ENCODE measurements around the gene CPNE5. TPM values are rescaled to one million over a fixed set of nuclear protein-coding genes. Genes with fewer than 3 reads are reported as not detected.

Gene CPNE5
- total RNA-seq, 1 donor, result not detected

- H3K4me2 ChIP-seq (ENCODE audit: insufficient read depth, low read length), result no peak overlapping the region
- H3K4me3 ChIP-seq (ENCODE audit: insufficient read depth, low read length), result no peak overlapping the region
- TF ChIP-seq CTCF (IDR thresholded peaks at IDR 0.05; ENCODE audit: extremely low read depth, low read depth, low read length), result no peak
- H4K20me1 ChIP-seq (ENCODE audit: insufficient read depth, low read length), result no peaks in the 10 kb centered on the region
- H3K27me3 ChIP-seq (ENCODE audit: insufficient read depth, low read length), result peaks cover 2% of the 10 kb centered on the region
- H3K9me3 ChIP-seq (ENCODE audit: low read depth, low read length), result no peaks in the 10 kb centered on the region
- no peak for DNase-seq (ENCODE audit: insufficient read length, low spot score, missing footprints)
- no peaks in the 10 kb centered on the region for H3K36me3 ChIP-seq (ENCODE audit: insufficient read depth, low read length)
- no peak overlapping the region for H2AFZ ChIP-seq (ENCODE audit: low read length)
- H3K27ac ChIP-seq (ENCODE audit: low read depth, low read length), result no peak overlapping the region
- H3K79me2 ChIP-seq (ENCODE audit: insufficient read depth, low read length), result no peaks in the 10 kb centered on the region
- peaks cover 7% of the 10 kb centered on the region for H3K4me1 ChIP-seq (ENCODE audit: insufficient read depth, low read length)
Measured at GRCh38 chr6:36832313-36832712, 6.9 kb downstream of the CPNE5 start.

- Histone ChIP-seq H3K27me3 (ENCODE audit: insufficient read depth, low read length) (no peaks in the 10 kb centered on the region), H3K4me2 (ENCODE audit: insufficient read depth, low read length) (no peak overlapping the region), H3K4me3 (ENCODE audit: insufficient read depth, low read length) (no peak overlapping the region), H3K79me2 (ENCODE audit: insufficient read depth, low read length) (no peaks in the 10 kb centered on the region), H3K9me3 (ENCODE audit: low read depth, low read length) (no peaks in the 10 kb centered on the region), H3K36me3 (ENCODE audit: insufficient read depth, low read length) (no peaks in the 10 kb centered on the region), H3K4me1 (ENCODE audit: insufficient read depth, low read length) (peaks cover 12% of the 10 kb centered on the region), H2AFZ (ENCODE audit: low read length) (no peak overlapping the region), H3K27ac (ENCODE audit: low read depth, low read length) (no peak overlapping the region), H4K20me1 (ENCODE audit: insufficient read depth, low read length) (no peaks in the 10 kb centered on the region)
- TF ChIP-seq CTCF (IDR thresholded peaks at IDR 0.05; ENCODE audit: extremely low read depth, low read depth, low read length), result no peak
- DNase-seq (ENCODE audit: insufficient read length, low spot score, missing footprints), result peak; percentile 21
Measured at GRCh38 chr6:36830577-36830976, 8.7 kb downstream of the CPNE5 start.

DNA sequence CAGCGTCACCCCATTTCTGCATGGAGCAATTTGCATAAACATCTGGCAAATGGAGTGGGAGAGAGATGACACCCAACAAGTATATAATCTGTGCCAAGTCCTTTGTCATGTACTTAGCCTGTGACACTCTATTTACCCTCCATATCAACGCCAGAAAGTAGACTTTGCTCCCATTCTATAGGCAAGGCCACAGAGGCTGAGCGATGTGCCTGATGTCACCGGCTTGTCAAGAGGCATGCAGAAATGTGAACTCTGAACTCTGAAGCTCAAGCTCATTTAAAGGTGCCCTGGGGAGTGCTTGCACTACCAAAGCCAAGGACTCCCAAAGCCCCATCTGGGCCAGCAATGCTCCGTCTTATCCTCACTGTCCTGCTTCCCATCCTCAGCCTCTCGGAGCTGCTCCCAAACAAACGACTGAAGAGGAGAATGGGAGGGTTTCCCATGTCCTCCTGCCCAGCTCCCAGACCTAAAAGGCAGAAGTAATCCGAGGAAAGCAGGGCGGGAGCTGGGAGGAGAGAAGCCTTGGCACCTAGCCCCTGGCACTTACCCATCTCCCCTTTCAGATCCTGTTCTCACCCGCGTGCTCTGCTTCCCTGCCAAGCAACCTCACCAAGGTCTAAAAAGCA is 9.2 kb downstream of the CPNE5 start:
- Histone ChIP-seq H3K4me1 (ENCODE audit: insufficient read depth, low read length) (peaks cover 12% of the 10 kb centered on the region), H3K27me3 (ENCODE audit: insufficient read depth, low read length) (no peaks in the 10 kb centered on the region), H3K36me3 (ENCODE audit: insufficient read depth, low read length) (no peaks in the 10 kb centered on the region), H3K27ac (ENCODE audit: low read depth, low read length) (no peak overlapping the region), H4K20me1 (ENCODE audit: insufficient read depth, low read length) (no peaks in the 10 kb centered on the region), H3K4me3 (ENCODE audit: insufficient read depth, low read length) (no peak overlapping the region), H3K79me2 (ENCODE audit: insufficient read depth, low read length) (no peaks in the 10 kb centered on the region), H2AFZ (ENCODE audit: low read length) (peak overlapping the region; percentile 53), H3K4me2 (ENCODE audit: insufficient read depth, low read length) (no peak overlapping the region), H3K9me3 (ENCODE audit: low read depth, low read length) (no peaks in the 10 kb centered on the region)
- no peak for TF ChIP-seq CTCF (IDR thresholded peaks at IDR 0.05; ENCODE audit: extremely low read depth, low read depth, low read length)
- peak; percentile 71 for DNase-seq (ENCODE audit: insufficient read length, low spot score, missing footprints)

DNA sequence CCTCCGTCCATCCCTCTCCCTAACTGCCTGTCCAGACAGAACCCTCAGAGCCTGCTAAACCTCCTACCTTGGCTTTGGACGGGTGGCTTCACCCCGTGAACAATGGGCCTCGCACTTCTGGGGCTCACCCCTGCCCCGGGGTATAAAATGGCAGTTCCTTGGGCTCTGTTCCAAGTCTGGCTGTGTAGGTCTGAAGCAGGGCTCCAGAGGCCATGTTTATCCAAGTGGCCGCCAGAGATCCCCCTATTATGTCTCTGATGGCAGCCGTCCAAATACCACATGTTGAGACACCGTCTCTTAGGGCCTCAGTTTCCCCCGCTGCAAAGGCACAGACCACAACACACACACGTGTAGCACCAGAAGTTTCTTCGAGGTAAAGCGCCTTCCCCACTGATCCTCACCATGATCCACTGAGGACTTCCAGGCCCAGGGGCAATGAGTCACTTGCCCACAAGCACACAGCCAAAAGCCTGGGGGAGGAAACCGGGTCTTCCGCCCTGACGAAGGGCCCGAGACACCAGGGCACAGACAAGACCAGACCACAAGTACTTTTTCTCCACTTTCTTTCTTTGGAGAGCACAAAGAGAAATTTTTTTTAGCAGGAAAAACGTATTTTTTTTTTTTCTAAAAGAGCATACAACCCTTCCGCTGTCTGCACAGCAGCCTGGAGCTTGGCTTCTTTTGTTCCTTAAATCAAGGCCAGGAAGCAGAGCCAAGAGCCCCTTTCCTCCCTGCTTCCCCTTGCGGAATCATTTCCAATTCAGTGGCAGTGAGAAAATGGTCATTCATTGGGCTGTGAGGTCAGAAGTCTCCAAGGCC is 11.8 kb downstream of the CPNE5 start:
- peak; percentile 96 for DNase-seq (ENCODE audit: insufficient read length, low spot score, missing footprints)
- TF ChIP-seq CTCF (IDR thresholded peaks at IDR 0.05; ENCODE audit: extremely low read depth, low read depth, low read length), result no peak
- Histone ChIP-seq H3K27ac (ENCODE audit: low read depth, low read length) (no peak overlapping the region), H3K9me3 (ENCODE audit: low read depth, low read length) (no peaks in the 10 kb centered on the region), H3K4me1 (ENCODE audit: insufficient read depth, low read length) (peaks cover 12% of the 10 kb centered on the region), H3K79me2 (ENCODE audit: insufficient read depth, low read length) (no peaks in the 10 kb centered on the region), H4K20me1 (ENCODE audit: insufficient read depth, low read length) (no peaks in the 10 kb centered on the region), H3K4me3 (ENCODE audit: insufficient read depth, low read length) (no peak overlapping the region), H2AFZ (ENCODE audit: low read length) (peak overlapping the region; percentile 68), H3K27me3 (ENCODE audit: insufficient read depth, low read length) (no peaks in the 10 kb centered on the region), H3K4me2 (ENCODE audit: insufficient read depth, low read length) (peak overlapping the region; percentile 63), H3K36me3 (ENCODE audit: insufficient read depth, low read length) (no peaks in the 10 kb centered on the region)
